IPS-20b (cell line): Measurements from ENCODE around the gene ST6GALNAC4.
A peak's percentile ranks its signal among the peaks of the same experiment; 100 is the strongest.
"Not testable (repeated sequence)": the region's sequence is repeated elsewhere in the genome, so short reads cannot be mapped to it uniquely, and the experiment has no call there.

Experiments
- H3K27ac ChIP-seq: one replicate; pipeline ENCODE4 v1.5.1; 2013; ENCODE audit warnings: low read length
- H3K27me3 ChIP-seq: 2 replicates; pipeline ENCODE4 v1.6.1; 2013; ENCODE audit warnings: mild to moderate bottlenecking, low read length, inconsistent platforms; ENCODE audit not compliant: insufficient read depth
- H3K36me3 ChIP-seq: 2 replicates; pipeline ENCODE4 v1.6.1; 2013; ENCODE audit warnings: low read depth, mild to moderate bottlenecking, inconsistent platforms, low read length, moderate library complexity; ENCODE audit not compliant: insufficient read depth
- H3K4me1 ChIP-seq: 2 replicates; pipeline ENCODE4 v1.6.1; 2013; ENCODE audit warnings: mild to moderate bottlenecking, control low read depth, inconsistent platforms, low read length, moderate library complexity; ENCODE audit not compliant: insufficient read depth
- H3K4me3 ChIP-seq: 2 replicates; pipeline ENCODE4 v1.5.1; 2013; ENCODE audit warnings: mild to moderate bottlenecking, low read length, inconsistent platforms
- H3K9ac ChIP-seq: 2 replicates; pipeline ENCODE4 v1.6.1; 2013; ENCODE audit warnings: low read depth, mild to moderate bottlenecking, inconsistent platforms, low read length, moderate library complexity
- H3K9me3 ChIP-seq: 2 replicates; pipeline ENCODE4 v1.6.1; 2013; ENCODE audit warnings: mild to moderate bottlenecking, low read depth, low read length, inconsistent platforms; ENCODE audit not compliant: insufficient read depth

ST6GALNAC4 gene

DNA sequence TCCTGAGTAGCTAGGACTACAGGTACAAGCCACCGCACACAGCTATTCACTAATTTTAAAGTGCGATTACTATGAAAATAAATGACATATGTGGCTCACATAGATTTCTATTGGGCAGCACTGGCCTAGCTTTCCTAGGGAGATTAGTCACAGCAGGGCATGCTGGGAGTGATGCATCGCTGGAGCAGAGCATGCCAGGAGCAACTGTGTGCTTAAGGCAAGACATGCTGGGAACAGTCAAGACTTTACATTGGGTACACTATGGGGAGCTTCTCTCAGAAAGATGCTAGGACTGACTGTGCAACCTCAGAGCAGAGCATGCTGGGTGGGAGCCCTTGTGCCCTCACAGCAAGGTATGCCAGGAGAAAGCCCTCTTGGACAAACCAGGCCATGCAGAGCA lies 26.8 kb downstream of the ST6GALNAC4 start:
- Histone ChIP-seq H3K36me3 (peaks cover 58% of the 10 kb centered on the region), H3K9ac (no peak overlapping the region), H3K27me3 (no peaks in the 10 kb centered on the region), H3K9me3 (peaks cover 7% of the 10 kb centered on the region; the same call in 1 of the 2 replicates), H3K4me1 (no peaks in the 10 kb centered on the region), H3K27ac (no peak overlapping the region), H3K4me3 (no peak overlapping the region)

DNA sequence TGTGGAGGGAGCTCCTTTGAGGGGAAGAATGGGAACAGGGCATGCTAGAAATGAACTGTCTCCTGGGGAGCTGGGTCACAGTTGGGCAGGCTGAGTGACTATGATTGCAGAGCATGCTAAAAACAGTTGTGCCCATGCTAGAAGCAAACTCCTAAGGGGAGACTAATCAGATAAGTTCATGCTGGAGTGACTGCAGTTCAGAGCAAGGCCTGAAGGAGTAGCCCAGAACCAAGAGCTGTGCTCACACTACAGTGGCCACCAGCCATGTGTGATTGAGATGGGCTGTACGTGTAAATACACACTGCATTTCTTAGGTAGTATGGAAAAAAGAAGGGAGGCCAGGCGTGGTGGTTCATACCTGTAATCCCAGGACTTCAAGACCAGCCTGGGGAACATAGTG lies 29.0 kb downstream of the ST6GALNAC4 start:
- peaks cover 35% of the 10 kb centered on the region for H3K36me3 ChIP-seq

DNA sequence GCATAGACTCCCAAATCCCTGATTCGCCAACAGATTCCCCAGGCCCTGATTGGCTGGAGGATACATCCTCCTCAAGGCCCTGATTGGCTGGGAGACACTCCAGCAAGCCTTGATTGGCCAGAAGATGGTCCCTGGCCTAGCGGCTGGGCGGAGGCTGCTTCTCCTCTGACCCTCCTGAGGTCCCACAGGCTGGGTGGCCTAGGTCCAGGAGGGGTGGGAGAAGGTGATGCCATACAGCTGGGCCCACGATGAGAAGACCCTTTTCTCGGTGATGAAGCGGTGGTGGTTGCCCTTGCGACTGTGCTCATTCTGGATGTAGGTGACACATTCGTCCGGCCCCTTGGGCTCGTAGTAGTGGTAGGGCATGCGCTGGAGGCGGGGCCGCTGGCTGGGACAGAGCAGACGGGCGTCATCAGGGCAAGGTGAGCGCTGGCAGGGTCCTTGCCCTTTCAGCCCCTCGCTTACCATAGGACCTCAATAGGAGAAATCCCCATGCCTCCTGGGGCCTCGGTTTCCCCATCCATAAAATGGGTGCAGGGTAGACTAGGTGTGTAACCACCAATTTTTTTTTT lies 30.4 kb downstream of the ST6GALNAC4 start:
- no peaks in the 10 kb centered on the region for H3K4me1 ChIP-seq
- no peak overlapping the region for H3K27ac ChIP-seq
- H3K27me3 ChIP-seq = no peaks in the 10 kb centered on the region
- H3K36me3 ChIP-seq = peaks cover 27% of the 10 kb centered on the region
- H3K4me3 ChIP-seq = no peak overlapping the region
- H3K9me3 ChIP-seq = no peaks in the 10 kb centered on the region
- H3K9ac ChIP-seq = no peak overlapping the region

More for the DNA sequence above, 29.0 kb downstream of the ST6GALNAC4 start:
- Histone ChIP-seq H3K27me3 (no peaks in the 10 kb centered on the region), H3K4me3 (no peak overlapping the region), H3K9ac (no peak overlapping the region), H3K4me1 (no peaks in the 10 kb centered on the region), H3K9me3 (no peaks in the 10 kb centered on the region), H3K27ac (no peak overlapping the region)

DNA sequence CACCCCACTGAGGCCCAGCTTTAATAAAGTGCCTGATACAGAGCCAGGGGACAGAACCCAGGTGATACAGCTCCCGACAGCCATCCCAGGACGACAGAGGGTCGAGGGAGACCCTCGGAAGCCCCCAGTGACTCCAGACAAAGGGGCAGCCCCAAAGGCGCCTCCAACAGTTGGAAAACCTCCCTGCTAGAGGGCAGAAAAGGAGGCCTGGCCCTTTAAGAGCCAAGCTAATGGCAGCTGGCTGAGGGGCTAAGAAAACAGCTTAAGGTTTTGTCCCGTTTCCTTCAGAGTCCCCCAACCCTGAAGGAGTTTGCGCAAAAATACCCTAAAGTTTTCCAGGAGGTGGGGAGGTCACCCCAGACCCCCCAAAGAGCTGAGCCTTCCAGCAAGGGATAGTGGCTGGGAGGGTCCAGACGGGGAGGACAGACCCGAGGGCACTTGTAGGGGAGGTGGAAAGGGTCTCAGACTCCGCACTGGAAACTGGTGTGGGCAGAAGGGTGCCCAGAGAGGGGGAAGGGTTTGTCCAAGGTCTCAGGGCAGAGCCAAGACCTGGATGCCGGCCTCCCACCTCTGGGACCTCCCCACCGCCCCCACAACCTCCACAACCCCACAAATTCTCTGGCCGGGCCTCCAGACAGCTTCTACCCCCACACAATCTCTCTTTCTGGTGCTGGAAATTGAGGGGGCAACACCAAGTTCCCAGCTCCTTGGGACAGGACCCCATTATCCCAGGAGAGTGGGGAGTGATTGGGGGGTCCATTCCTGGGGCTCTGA lies 31.1 kb downstream of the ST6GALNAC4 start:
- Histone ChIP-seq H3K36me3 (peaks cover 23% of the 10 kb centered on the region), H3K9ac (no peak overlapping the region), H3K27me3 (no peaks in the 10 kb centered on the region), H3K27ac (no peak overlapping the region), H3K9me3 (no peaks in the 10 kb centered on the region), H3K4me1 (no peaks in the 10 kb centered on the region), H3K4me3 (no peak overlapping the region)

DNA sequence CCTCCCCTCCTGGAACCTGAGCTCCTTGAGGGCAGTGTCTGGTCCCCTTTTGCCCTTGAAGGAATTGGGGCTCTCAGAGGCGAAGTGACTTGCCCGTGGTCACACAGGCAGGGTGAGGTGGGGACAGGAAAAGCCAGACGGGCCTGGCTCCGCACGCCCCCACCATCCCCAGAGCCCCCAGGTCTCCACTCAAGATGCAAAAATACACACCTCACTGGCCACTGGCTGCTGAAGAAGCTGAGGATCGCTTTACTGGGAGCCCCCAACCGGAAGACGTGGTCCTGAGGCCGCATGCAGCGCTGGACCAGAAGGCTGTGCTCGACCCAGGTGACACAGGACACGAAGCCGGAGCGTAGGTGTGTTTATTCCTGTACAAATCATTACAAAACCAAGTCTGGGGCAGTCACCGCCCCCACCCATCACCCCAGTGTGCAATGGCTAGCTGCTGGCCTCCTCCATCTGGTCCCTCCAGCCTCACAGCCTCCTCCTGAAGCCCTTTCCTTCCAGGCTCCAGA lies 31.8 kb downstream of the ST6GALNAC4 start:
- Histone ChIP-seq H3K27ac (no peak overlapping the region), H3K9me3 (no peaks in the 10 kb centered on the region), H3K9ac (no peak overlapping the region), H3K27me3 (no peaks in the 10 kb centered on the region), H3K4me1 (no peaks in the 10 kb centered on the region), H3K36me3 (peaks cover 16% of the 10 kb centered on the region), H3K4me3 (no peak overlapping the region)

DNA sequence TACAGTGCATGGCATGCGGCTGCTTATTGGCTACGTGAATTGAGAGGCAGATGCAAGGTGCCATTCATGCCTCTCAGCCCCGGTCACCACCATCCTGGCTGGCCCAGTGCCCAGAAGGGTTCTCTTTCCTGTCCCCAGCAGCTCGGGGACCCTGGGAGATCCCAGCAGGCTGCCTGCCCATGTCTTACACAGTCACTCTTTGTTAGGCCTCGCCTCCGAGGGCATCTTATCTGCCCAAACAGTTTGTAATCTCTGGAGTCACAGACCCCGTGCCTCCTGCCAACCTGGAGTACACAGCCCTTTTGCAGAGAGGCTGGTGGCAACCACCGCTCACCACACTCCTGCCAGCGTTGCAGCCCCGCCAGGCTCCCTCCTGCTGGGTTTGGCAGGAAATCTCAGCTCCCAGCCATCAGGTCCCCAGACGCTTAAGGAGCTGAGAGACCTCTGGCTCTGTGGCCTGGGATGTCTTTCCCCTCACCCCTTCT lies 32.4 kb downstream of the ST6GALNAC4 start:
- no peak overlapping the region for H3K4me3 ChIP-seq
- no peak overlapping the region for H3K27ac ChIP-seq
- H3K36me3 ChIP-seq = peaks cover 12% of the 10 kb centered on the region
- no peaks in the 10 kb centered on the region for H3K4me1 ChIP-seq
- H3K9me3 ChIP-seq = no peaks in the 10 kb centered on the region
- H3K27me3 ChIP-seq = no peaks in the 10 kb centered on the region
- no peak overlapping the region for H3K9ac ChIP-seq

DNA sequence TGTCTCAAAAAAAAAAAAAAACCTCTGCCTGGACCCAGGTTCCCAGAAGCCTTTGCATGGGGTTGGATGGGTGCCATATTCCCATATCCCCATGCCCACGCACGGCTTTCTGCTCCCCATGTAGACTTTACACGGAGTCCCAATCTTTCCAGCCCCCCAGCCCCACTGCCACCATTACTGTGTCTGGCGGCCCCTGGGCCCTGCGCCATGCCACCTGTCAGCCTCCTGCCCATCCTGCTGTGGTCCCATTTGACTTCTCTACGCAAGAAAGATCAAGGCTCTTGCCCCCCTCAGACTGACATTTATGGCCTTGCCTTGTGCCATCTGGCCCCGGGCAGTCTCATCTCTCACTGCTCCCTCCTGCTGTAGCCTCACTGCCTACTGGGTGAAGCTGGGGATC lies 32.9 kb downstream of the ST6GALNAC4 start:
- Histone ChIP-seq H3K27ac (no peak overlapping the region), H3K9ac (no peak overlapping the region), H3K27me3 (no peaks in the 10 kb centered on the region), H3K36me3 (peaks cover 12% of the 10 kb centered on the region), H3K4me1 (no peaks in the 10 kb centered on the region), H3K4me3 (no peak overlapping the region), H3K9me3 (no peaks in the 10 kb centered on the region)

DNA sequence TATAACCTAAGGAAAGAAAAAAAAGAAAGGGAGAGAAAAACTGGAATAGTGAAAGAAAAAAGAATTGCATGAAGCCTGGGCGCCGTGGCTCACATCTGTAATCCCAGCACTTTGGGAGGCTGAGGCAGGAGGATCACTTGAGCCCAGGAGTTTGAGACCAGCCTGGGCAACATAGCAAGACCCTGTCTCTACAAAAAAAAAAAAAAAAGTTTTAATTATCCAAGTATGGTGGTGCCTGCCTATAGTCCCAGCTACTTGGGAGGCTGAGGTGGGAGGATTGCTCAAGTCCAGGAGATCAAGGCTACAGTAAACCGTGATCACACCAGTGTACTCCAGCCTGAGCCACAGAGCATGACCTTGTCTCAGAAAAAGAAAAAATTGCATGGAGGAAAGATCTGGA lies 35.1 kb downstream of the ST6GALNAC4 start:
- H3K4me1 ChIP-seq, H3K36me3 ChIP-seq, H3K27ac ChIP-seq: not testable (repeated sequence)

DNA sequence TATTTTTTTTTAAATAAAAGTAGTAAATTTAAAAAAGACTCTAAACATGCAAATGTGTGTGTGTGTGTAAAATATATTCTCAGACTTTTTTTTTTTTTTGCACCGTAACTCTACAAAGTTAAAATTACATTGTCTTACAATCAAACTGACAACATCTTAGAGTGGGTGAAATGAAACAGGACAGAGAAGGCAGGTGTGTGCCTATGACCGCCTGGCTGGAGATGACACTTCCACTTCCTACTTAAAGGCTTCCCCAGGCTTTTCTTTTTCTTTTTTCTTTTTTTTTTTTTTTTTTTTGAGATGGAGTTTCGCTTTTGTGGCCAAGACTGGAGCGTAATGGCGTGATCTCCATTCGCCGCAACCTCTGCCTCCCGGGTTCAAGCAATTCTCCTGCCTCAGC lies 36.7 kb downstream of the ST6GALNAC4 start:
- Histone ChIP-seq H3K9me3 (no peaks in the 10 kb centered on the region), H3K4me1 (no peaks in the 10 kb centered on the region), H3K27ac (no peak overlapping the region), H3K27me3 (peaks cover 12% of the 10 kb centered on the region; the same call in 1 of the 2 replicates), H3K4me3 (no peak overlapping the region), H3K36me3 (no peaks in the 10 kb centered on the region), H3K9ac (no peak overlapping the region)

More for the DNA sequence above, 35.1 kb downstream of the ST6GALNAC4 start:
- not testable (repeated sequence) for H3K4me3 ChIP-seq, H3K9ac ChIP-seq, H3K9me3 ChIP-seq
- peaks cover 12% of the 10 kb centered on the region; the same call in 1 of the 2 replicates for H3K27me3 ChIP-seq

DNA sequence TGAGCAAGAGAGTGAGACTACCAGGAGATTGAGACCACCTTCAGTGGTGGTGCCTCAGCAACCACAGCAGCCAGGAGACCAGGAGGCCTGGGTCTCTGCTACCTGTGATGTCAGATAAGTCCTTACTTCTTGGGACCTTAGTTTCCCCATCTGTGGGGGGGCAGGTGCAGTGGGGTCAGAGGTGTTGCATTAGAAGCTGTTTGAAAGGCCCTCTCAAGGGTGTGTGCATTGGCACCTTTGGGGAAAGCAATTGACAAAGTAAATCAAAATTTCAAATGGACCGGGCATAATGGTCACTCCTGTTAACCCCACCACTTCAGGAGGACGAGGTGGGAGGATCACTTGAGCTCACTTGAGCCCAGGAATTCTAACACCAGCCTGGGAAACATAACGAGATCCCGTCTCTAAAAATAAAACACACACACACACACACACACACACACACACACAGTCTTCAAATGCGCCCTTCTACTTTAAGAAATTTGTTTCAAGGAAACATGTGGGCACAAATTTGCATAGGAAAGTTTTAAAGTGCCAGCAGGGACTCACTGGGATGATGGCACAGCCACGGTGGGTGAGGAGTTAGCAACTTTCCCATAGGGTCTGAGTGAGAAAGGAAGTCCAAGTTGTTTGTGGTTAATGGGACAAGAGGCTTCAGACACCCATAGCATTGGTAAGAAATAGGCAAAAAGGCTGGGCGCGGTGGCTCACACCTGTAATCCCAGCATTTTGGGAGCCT lies 38.0 kb downstream of the ST6GALNAC4 start:
- no peaks in the 10 kb centered on the region for H3K9me3 ChIP-seq
- no peaks in the 10 kb centered on the region for H3K4me1 ChIP-seq
- no peak overlapping the region for H3K27ac ChIP-seq
- no peaks in the 10 kb centered on the region for H3K36me3 ChIP-seq
- H3K4me3 ChIP-seq = no peak overlapping the region
- peaks cover 12% of the 10 kb centered on the region; the same call in 1 of the 2 replicates for H3K27me3 ChIP-seq
- no peak overlapping the region for H3K9ac ChIP-seq

DNA sequence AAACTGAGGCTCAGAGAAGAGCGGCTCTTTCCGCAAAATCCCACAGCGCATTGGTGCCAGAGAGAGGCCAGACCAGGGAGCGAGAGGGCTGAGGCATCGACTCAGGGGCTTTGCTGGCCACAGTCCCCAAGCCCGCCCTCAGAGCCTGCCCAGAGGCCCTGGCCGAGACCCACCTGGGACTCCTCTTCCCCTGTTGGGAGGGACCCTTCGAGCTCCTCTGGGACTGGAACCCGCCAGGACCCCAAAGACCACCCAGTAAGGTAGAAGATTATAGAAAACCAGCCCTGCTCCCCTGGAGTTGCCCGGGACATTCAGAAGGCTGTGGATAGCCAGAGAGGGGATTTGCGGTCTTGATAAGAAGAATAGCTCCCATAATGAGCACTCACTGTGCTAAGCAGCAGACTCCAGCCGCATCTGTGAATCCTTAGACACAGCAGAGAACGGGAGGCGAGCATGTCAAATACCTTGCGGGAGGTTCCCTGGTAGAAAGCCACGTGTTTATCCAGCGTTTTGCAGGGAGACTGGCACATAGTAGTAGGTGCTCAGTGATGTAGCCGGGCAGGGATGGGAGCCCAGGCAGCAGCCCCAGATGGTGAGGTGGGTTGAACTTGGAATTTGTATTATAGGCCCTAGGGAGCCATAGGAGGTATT lies 38.7 kb downstream of the ST6GALNAC4 start:
- Histone ChIP-seq H3K4me1 (no peaks in the 10 kb centered on the region), H3K9me3 (no peaks in the 10 kb centered on the region), H3K36me3 (no peaks in the 10 kb centered on the region), H3K27me3 (peaks cover 12% of the 10 kb centered on the region; the same call in 1 of the 2 replicates), H3K4me3 (peak overlapping the region; percentile 74), H3K27ac (no peak overlapping the region), H3K9ac (peak overlapping the region; percentile 63; the same call in 1 of the 2 replicates)
